Measurements from ENCODE around the gene ALKBH6. TPM values are rescaled to one million over a fixed set of nuclear protein-coding genes. Genes with fewer than 3 reads are reported as not detected.
A peak's percentile ranks its signal among the peaks of the same experiment; 100 is the strongest.

The ALKBH6 gene
- polyA plus RNA-seq, 1 donor (not counting 4 experiments of a cell fraction or from before 2014, with no cell fraction given): 36.7 TPM

DNA sequence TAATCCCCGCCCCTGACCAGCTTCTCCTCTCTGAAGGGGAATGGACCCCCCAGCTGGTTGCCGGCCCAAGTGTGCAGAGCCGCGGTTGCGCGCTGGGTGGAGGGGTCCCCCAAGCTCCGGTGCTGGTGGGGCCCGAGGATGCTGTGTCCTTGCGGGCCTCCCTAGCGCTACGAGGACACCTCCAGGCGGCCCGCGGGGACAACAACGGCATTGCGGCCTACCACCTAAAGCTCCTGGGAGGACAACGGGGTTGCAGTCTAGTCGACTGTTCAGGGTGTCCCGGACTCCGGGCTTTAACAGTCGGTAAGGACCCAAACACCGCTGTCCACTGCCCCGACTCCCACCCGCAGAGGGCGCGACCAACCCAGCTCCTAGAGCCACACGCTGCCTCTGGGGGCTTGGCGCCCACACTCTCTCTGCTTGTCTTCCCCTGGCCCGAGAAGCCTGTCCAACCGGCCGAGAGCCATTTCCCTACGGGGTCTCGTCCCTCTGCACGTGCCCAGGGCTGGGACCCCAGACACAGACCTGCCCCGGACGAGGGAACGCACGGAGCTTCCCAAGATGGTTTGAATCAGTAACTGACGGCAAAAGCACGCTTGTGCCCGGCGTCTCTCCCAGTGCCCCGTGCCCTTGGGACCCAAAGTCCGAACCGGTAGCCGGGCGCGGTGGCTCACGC lies 20.0 kb downstream of the ALKBH6 start:
- DNase-seq (ENCODE audit: low read depth, low spot score): no peak
- dilution Hi-C loops (cut with MboI; ENCODE audit: extremely low pct_ligation_motif_present, low sequenced_read_pairs): no loop called here
- H3K9me1 ChIP-seq (ENCODE audit: control insufficient read depth, extremely low read depth, insufficient read depth, low read length): no peaks in the 10 kb centered on the region
- H3K27me3 ChIP-seq (ENCODE audit: control insufficient read depth, extremely low read depth, insufficient read depth, low read length): no peaks in the 10 kb centered on the region
- no peaks in the 10 kb centered on the region for H4K20me1 ChIP-seq (ENCODE audit: control insufficient read depth, extremely low read depth, insufficient read depth, low read length)
- H3K36me3 ChIP-seq (ENCODE audit: control insufficient read depth in 2 of 2, extremely low read depth in 1 of 2, insufficient read depth in 2 of 2, low read length in 2 of 2): peaks cover 3 to 4% of the 10 kb centered on the region in 2 experiments
- peak overlapping the region in 2 of 3 experiments; percentile 70 to 77 for H3K4me3 ChIP-seq (ENCODE audit: control insufficient read depth in 2 of 3, extremely low read depth in 1 of 3, insufficient read depth in 2 of 3, low read depth in 1 of 3, low read length in 3 of 3)
- TF ChIP-seq EZH2 (IDR thresholded peaks at IDR 0.05; ENCODE audit: low read length) (no peak), CTCF (optimal IDR thresholded peaks at IDR 0.05 in 1 of 3, IDR thresholded peaks at IDR 0.05 in 1 of 3, conservative IDR thresholded peaks at IDR 0.05 in 1 of 3; ENCODE audit: extremely low read depth in 1 of 3, insufficient read depth in 2 of 3, low read length in 3 of 3) (peak in 1 of 3 experiments; percentile 7)
- peak overlapping the region; percentile 31 for H3K27ac ChIP-seq (ENCODE audit: control insufficient read depth, insufficient read depth, low read length)
- H3K4me2 ChIP-seq (ENCODE audit: control insufficient read depth, extremely low read depth, insufficient read depth, low read depth, low read length): peak overlapping the region; percentile 95
- FAIRE-seq: no peak
- H3K79me2 ChIP-seq (ENCODE audit: control insufficient read depth, insufficient read depth, low read length): peaks cover 20% of the 10 kb centered on the region
- H2AFZ ChIP-seq (ENCODE audit: control insufficient read depth, low read length): peak overlapping the region; percentile 26
- H3K9me3 ChIP-seq (ENCODE audit: control insufficient read depth, low read depth, low read length): no peaks in the 10 kb centered on the region
- peaks cover 24% of the 10 kb centered on the region for H3K4me1 ChIP-seq (ENCODE audit: control insufficient read depth, extremely low read depth, insufficient read depth, low read length)
- H3K9ac ChIP-seq (ENCODE audit: control insufficient read depth, extremely low read depth, insufficient read depth, low read length): peak overlapping the region; percentile 15

GRCh38 chr19:35992907-35993765 lies 20.9 kb downstream of the ALKBH6 start:
- peak overlapping the region; percentile 31 for H3K27ac ChIP-seq (ENCODE audit: control insufficient read depth, insufficient read depth, low read length)

More at GRCh38 chr19:35992907-35993765, 20.9 kb downstream of the ALKBH6 start:
- H3K9me3 ChIP-seq (ENCODE audit: control insufficient read depth, low read depth, low read length): no peaks in the 10 kb centered on the region
- H3K4me1 ChIP-seq (ENCODE audit: control insufficient read depth, extremely low read depth, insufficient read depth, low read length): peaks cover 24% of the 10 kb centered on the region
- dilution Hi-C loops (cut with MboI; ENCODE audit: extremely low pct_ligation_motif_present, low sequenced_read_pairs): no loop called here
- H4K20me1 ChIP-seq (ENCODE audit: control insufficient read depth, extremely low read depth, insufficient read depth, low read length): no peaks in the 10 kb centered on the region
- no peak overlapping the region for H3K4me3 ChIP-seq (ENCODE audit: control insufficient read depth in 2 of 3, extremely low read depth in 1 of 3, insufficient read depth in 2 of 3, low read depth in 1 of 3, low read length in 3 of 3)
- no peaks in the 10 kb centered on the region for H3K9me1 ChIP-seq (ENCODE audit: control insufficient read depth, extremely low read depth, insufficient read depth, low read length)
- no peak overlapping the region for H2AFZ ChIP-seq (ENCODE audit: control insufficient read depth, low read length)
- H3K9ac ChIP-seq (ENCODE audit: control insufficient read depth, extremely low read depth, insufficient read depth, low read length): no peak overlapping the region
- peak overlapping the region; percentile 32 for H3K4me2 ChIP-seq (ENCODE audit: control insufficient read depth, extremely low read depth, insufficient read depth, low read depth, low read length)
- FAIRE-seq: peak; percentile 9
- TF ChIP-seq CTCF (optimal IDR thresholded peaks at IDR 0.05 in 1 of 3, IDR thresholded peaks at IDR 0.05 in 1 of 3, conservative IDR thresholded peaks at IDR 0.05 in 1 of 3; ENCODE audit: extremely low read depth in 1 of 3, insufficient read depth in 2 of 3, low read length in 3 of 3): no peak
- no peak for TF ChIP-seq EZH2 (IDR thresholded peaks at IDR 0.05; ENCODE audit: low read length)
- no peaks in the 10 kb centered on the region for H3K27me3 ChIP-seq (ENCODE audit: control insufficient read depth, extremely low read depth, insufficient read depth, low read length)
- H3K36me3 ChIP-seq (ENCODE audit: control insufficient read depth in 2 of 2, extremely low read depth in 1 of 2, insufficient read depth in 2 of 2, low read length in 2 of 2): peaks cover 3 to 4% of the 10 kb centered on the region in 2 experiments
- peak; percentile 32 for DNase-seq (ENCODE audit: low read depth, low spot score)
- H3K79me2 ChIP-seq (ENCODE audit: control insufficient read depth, insufficient read depth, low read length): peaks cover 20% of the 10 kb centered on the region
